T-helper 1 cell treated with Interleukin-12 subunit alpha and Interleukin-12 subunit beta and Interleukin-4 antibody, amounts not matched to agents 30 μg/mL and 1 μg/mL, for 36 hours (primary cell): ENCODE data around the gene DOCK4.

Source experiments
- H3K27ac Mint-ChIP-seq: one replicate; pipeline ENCODE4 v1.8.0; 2021; ENCODE audit warnings: mild to moderate bottlenecking, mixed read lengths
- H3K27me3 Mint-ChIP-seq: one replicate; pipeline ENCODE4 v1.8.0; 2021; ENCODE audit warnings: low read depth, mixed read lengths
- H3K36me3 Mint-ChIP-seq: one replicate; pipeline ENCODE4 v1.8.0; 2021; ENCODE audit warnings: low read depth, mixed read lengths
- H3K4me1 Mint-ChIP-seq: one replicate; pipeline ENCODE4 v1.8.0; 2021; ENCODE audit warnings: low read depth, mixed read lengths
- H3K4me3 Mint-ChIP-seq: one replicate; pipeline ENCODE4 v1.8.0; 2021; ENCODE audit warnings: mild to moderate bottlenecking, moderate library complexity, mixed read lengths
- H3K9me3 Mint-ChIP-seq: one replicate; pipeline ENCODE4 v1.8.0; 2021; ENCODE audit warnings: mixed read lengths

Gene DOCK4

GRCh38 chr7:111839261-111839660, 366.9 kb downstream of the DOCK4 start:
- H3K9me3 Mint-ChIP-seq = no peaks in the 10 kb centered on the region
- no peak overlapping the region for H3K27ac Mint-ChIP-seq
- H3K36me3 Mint-ChIP-seq = no peaks in the 10 kb centered on the region
- no peaks in the 10 kb centered on the region for H3K27me3 Mint-ChIP-seq
- H3K4me3 Mint-ChIP-seq = no peak overlapping the region
- no peaks in the 10 kb centered on the region for H3K4me1 Mint-ChIP-seq

GRCh38 chr7:111836592-111836991, 369.6 kb downstream of the DOCK4 start:
- Mint-ChIP-seq H3K4me1 (no peaks in the 10 kb centered on the region), H3K9me3 (no peaks in the 10 kb centered on the region), H3K27me3 (no peaks in the 10 kb centered on the region), H3K4me3 (no peak overlapping the region), H3K36me3 (no peaks in the 10 kb centered on the region), H3K27ac (no peak overlapping the region)

DNA sequence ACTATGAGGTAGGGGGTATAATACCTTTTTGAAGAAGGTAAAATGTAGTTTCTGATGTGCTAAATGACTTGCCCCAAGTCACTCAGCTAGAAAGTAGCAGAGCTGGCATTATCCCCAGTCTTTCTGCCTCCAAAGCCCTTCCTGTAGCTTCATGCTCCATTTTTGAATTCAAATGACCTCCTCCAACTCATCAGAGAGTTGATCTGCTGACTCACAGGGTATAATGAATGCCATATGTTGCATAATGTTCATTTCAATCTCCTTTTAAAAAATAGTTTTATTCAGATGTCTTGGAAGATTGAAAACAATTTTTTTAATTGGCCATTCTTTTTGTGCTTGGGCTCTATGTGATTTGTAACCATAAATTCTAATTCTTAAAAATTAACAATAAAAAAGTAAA, 371.1 kb downstream of the DOCK4 start:
- no peak overlapping the region for H3K27ac Mint-ChIP-seq
- no peaks in the 10 kb centered on the region for H3K36me3 Mint-ChIP-seq
- H3K4me1 Mint-ChIP-seq = no peaks in the 10 kb centered on the region
- H3K4me3 Mint-ChIP-seq = no peak overlapping the region
- H3K27me3 Mint-ChIP-seq = no peaks in the 10 kb centered on the region
- H3K9me3 Mint-ChIP-seq = no peaks in the 10 kb centered on the region

- Mint-ChIP-seq H3K4me3 (no peak overlapping the region), H3K36me3 (no peaks in the 10 kb centered on the region), H3K27me3 (no peaks in the 10 kb centered on the region), H3K9me3 (no peaks in the 10 kb centered on the region), H3K4me1 (no peaks in the 10 kb centered on the region), H3K27ac (no peak overlapping the region)
These were observed 371.8 kb downstream of the DOCK4 start for GRCh38 chr7:111834367-111834766.

DNA sequence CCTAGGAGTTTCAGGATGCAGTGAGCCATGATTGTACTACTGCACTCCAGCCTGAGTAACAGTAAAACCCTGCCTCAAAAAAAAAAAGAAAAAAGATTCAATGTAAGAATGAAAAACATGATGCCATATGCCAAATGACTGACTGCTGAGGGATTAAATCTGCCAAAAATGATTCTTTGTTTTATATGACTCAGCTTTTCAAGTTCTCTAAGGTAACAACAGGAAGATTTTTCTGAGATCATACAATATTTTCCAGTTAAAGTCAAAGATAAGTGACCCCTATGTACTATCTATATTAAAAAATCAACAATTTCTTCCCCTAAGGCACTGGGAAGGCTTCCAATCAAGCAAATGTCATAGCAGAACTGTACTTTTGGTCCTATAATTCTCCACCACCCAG, 372.7 kb downstream of the DOCK4 start:
- Mint-ChIP-seq H3K27me3 (no peaks in the 10 kb centered on the region), H3K27ac (no peak overlapping the region), H3K4me1 (no peaks in the 10 kb centered on the region), H3K9me3 (no peaks in the 10 kb centered on the region), H3K36me3 (no peaks in the 10 kb centered on the region), H3K4me3 (no peak overlapping the region)

- Mint-ChIP-seq H3K4me1 (no peaks in the 10 kb centered on the region), H3K27ac (no peak overlapping the region), H3K9me3 (no peaks in the 10 kb centered on the region), H3K36me3 (no peaks in the 10 kb centered on the region), H3K27me3 (no peaks in the 10 kb centered on the region), H3K4me3 (no peak overlapping the region)
These were observed 374.0 kb downstream of the DOCK4 start for GRCh38 chr7:111832174-111832573.

DNA sequence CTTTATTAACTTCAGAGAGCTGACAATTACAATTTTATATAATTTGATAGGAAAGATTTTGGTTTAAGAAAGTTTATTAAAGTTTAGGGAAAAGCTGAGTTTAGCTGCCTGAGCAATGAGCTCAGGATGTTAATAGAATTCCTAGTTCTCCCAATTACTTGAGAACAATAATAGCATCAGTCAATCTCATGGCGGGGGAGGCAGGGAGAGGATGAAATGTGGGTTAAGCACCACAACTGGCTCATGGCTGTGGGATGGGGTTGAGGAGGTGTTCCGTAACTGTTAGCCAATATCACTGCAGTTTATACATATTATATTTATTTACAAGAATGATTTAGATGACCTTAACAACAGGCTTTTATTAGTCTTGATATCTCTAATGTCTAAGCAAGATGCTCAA, 377.0 kb downstream of the DOCK4 start:
- Mint-ChIP-seq H3K9me3 (no peaks in the 10 kb centered on the region), H3K27ac (no peak overlapping the region)

DNA sequence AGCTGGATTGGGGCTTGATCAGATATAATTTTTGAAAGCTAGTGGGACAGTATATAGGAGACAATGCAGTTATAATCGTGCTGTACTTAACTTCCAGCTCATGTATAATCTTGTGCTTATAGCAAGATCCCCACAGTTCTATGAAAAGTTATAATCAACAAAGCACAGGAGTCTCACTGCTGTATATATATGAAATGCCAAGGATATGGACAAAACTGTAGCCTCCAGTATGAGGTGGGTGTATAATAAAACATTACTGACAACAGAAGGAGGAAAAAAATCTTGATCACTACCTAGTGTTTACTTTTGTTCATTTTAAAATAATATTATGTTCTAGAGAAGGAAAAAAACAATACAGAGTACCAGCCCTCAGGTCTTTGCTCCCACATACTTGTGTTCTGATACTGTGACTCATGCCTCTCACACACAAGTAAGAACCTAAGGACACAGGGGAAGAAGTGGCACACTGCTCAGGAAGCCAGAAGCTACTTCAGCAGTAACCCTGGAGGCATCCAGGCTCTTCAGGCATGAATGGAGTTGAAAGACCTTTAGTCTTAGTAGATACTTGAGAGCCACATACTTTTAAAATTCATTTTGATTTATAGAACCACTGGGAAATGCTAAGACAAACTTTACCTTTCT, 378.2 kb downstream of the DOCK4 start:
- H3K9me3 Mint-ChIP-seq = no peaks in the 10 kb centered on the region
- no peaks in the 10 kb centered on the region for H3K36me3 Mint-ChIP-seq
- no peaks in the 10 kb centered on the region for H3K27me3 Mint-ChIP-seq
- H3K27ac Mint-ChIP-seq = no peak overlapping the region
- H3K4me3 Mint-ChIP-seq = no peak overlapping the region
- no peaks in the 10 kb centered on the region for H3K4me1 Mint-ChIP-seq

More for the DNA sequence above, 377.0 kb downstream of the DOCK4 start:
- Mint-ChIP-seq H3K27me3 (no peaks in the 10 kb centered on the region), H3K4me1 (no peaks in the 10 kb centered on the region), H3K4me3 (no peak overlapping the region), H3K36me3 (no peaks in the 10 kb centered on the region)

- H3K27ac Mint-ChIP-seq = no peak overlapping the region
- no peaks in the 10 kb centered on the region for H3K36me3 Mint-ChIP-seq
- no peaks in the 10 kb centered on the region for H3K9me3 Mint-ChIP-seq
- no peak overlapping the region for H3K4me3 Mint-ChIP-seq
- no peaks in the 10 kb centered on the region for H3K4me1 Mint-ChIP-seq
- no peaks in the 10 kb centered on the region for H3K27me3 Mint-ChIP-seq
These were observed 381.2 kb downstream of the DOCK4 start for GRCh38 chr7:111825046-111825445.

DNA sequence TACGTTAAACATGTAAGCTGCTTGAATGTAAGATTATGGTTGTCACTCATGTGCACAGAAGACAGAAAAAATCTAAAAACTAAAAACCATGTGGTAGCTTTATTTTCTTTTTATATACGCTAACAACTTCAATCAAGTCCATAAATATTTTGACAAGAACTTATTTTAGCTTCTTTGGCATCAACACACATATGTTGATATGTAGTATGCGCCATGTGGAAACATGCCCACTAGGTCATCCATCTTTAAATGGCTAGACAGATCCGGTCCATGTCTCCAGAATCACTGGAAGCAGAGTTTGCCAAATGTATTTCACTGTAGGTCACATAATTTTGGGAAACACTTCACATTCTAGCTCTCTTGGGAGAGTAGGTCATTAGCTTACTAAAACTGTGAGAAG, 382.4 kb downstream of the DOCK4 start:
- no peaks in the 10 kb centered on the region for H3K4me1 Mint-ChIP-seq
- no peak overlapping the region for H3K4me3 Mint-ChIP-seq
- no peak overlapping the region for H3K27ac Mint-ChIP-seq
- no peaks in the 10 kb centered on the region for H3K36me3 Mint-ChIP-seq
- no peaks in the 10 kb centered on the region for H3K27me3 Mint-ChIP-seq
- no peaks in the 10 kb centered on the region for H3K9me3 Mint-ChIP-seq

- Mint-ChIP-seq H3K4me1 (no peaks in the 10 kb centered on the region), H3K36me3 (no peaks in the 10 kb centered on the region), H3K27me3 (no peaks in the 10 kb centered on the region), H3K9me3 (no peaks in the 10 kb centered on the region), H3K4me3 (no peak overlapping the region), H3K27ac (no peak overlapping the region)
These were observed 385.2 kb downstream of the DOCK4 start for GRCh38 chr7:111821046-111821445.

DNA sequence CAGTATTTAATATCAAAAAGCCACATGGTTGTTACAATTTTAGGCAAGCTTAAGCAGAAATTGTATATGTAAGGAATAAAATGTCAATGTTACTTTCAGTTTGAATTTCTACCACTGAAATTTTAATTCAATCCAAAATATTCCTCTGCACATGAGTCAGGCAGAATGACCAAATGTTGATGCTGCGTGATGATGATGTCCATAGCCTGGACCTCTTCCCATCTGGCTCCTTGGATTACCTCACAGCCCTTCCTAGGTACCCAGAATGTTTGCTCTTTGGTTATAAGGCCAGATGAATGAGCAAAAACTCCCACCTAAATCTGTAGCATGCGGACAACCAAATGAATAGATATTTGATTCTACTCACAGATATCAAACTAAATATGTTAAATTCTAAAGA, 385.6 kb downstream of the DOCK4 start:
- Mint-ChIP-seq H3K4me3 (no peak overlapping the region), H3K27ac (no peak overlapping the region), H3K27me3 (no peaks in the 10 kb centered on the region), H3K4me1 (no peaks in the 10 kb centered on the region), H3K9me3 (no peaks in the 10 kb centered on the region), H3K36me3 (no peaks in the 10 kb centered on the region)

DNA sequence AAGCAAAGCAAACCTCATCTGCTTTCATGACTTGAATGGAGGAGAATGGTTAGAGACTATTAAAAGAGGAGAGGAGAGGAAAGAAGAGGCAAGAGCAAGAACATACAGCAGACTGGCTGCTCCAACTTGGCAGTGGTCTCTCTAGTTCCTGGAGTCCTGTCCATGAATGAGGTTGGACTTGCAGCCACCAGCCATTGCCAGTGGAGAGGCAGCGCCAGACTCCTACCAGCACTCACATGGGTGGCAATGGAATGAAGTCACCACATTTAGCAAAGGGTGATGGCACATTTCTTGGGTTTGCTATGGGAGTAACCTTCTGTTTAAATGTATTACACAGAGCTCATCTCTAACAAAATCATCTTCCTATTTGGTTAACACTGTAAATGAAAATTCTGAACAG, 386.1 kb downstream of the DOCK4 start:
- no peaks in the 10 kb centered on the region for H3K9me3 Mint-ChIP-seq
- no peak overlapping the region for H3K4me3 Mint-ChIP-seq
- no peak overlapping the region for H3K27ac Mint-ChIP-seq
- no peaks in the 10 kb centered on the region for H3K36me3 Mint-ChIP-seq
- H3K27me3 Mint-ChIP-seq = no peaks in the 10 kb centered on the region
- no peaks in the 10 kb centered on the region for H3K4me1 Mint-ChIP-seq

DNA sequence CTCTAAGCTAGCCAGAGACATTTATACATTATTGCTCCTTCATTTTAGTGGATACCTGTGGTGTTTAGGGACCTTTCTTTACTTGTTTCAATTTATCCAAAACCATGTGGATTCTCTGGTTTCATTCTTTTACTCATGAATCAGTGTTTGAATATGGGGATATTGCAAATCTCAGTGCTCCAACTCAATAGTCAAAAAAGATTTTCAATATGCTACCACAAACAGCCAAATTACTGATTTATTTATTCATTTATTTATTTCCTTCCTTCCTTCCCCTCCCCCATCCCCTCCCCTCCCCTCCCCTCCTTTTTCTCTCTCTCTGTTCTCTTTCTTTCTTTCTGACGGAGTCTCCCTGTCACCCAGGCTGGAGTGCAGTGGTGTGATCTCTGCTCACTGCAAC, 390.8 kb downstream of the DOCK4 start:
- Mint-ChIP-seq H3K36me3 (no peaks in the 10 kb centered on the region), H3K27ac (no peak overlapping the region), H3K4me3 (no peak overlapping the region), H3K27me3 (no peaks in the 10 kb centered on the region), H3K9me3 (no peaks in the 10 kb centered on the region), H3K4me1 (no peaks in the 10 kb centered on the region)

DNA sequence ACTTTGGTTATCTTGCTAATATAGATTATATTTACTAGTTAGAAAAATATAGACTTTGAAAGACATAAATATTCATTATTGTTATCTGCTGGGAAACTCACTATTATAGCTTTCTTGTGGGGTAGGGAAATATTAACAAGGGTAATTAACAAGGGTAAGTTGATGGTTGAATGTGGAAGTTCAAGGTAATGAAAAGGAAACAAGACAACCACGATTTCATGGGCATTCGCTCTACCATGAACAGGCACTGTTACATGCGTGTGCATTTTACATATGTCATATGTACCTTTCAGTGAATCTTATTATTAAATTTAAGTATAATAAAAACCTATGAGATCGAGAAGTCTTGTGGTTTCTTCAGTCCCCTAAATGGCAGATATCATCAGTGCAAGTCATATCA, 392.9 kb downstream of the DOCK4 start:
- Mint-ChIP-seq H3K9me3 (no peaks in the 10 kb centered on the region), H3K4me1 (no peaks in the 10 kb centered on the region), H3K4me3 (no peak overlapping the region), H3K36me3 (no peaks in the 10 kb centered on the region), H3K27me3 (no peaks in the 10 kb centered on the region), H3K27ac (no peak overlapping the region)

DNA sequence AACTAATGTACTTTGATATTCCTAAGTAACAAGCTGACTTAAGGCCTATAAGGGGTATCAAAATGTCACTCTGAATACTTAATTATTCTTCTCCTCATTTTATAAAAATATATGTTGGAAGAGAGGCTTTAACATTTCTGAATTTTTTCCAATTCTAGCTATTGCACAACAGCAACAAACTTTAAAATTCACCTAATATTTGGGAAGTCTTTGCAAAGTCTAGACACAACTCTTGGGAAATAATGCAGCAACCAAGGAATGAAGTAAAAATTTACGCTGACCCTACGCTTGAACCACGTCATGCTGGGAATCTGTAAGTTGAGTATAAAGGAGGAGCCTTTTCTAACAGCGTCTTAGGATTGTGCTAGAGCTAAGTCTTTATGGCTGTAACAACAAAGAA, 400.0 kb downstream of the DOCK4 start:
- Mint-ChIP-seq H3K27me3 (no peaks in the 10 kb centered on the region), H3K36me3 (no peaks in the 10 kb centered on the region), H3K9me3 (peaks cover 6% of the 10 kb centered on the region), H3K4me1 (no peaks in the 10 kb centered on the region), H3K27ac (no peak overlapping the region), H3K4me3 (no peak overlapping the region)
